H9 (cell line): ENCODE results near the gene MAP1LC3B. TPM values are rescaled to one million over a fixed set of nuclear protein-coding genes. Genes with fewer than 3 reads are reported as not detected.
A peak's percentile ranks its signal among the peaks of the same experiment; 100 is the strongest.

Experiments used
- DNase-seq: peaks from one replicate; pipeline ENCODE4 v3.0.0-alpha.2; 2017
- H2AFZ ChIP-seq: one replicate; pipeline ENCODE4 v1.6.1; 2013; ENCODE audit warnings: mild to moderate bottlenecking, low read length, control low read depth, moderate library complexity
- H2AK5ac ChIP-seq: 2 replicates; pipeline ENCODE4 v1.6.1; 2013; ENCODE audit warnings: low read length, control low read depth, mixed read lengths; ENCODE audit not compliant: insufficient read length
- H2BK120ac ChIP-seq: one replicate; pipeline ENCODE4 v1.6.1; 2013; ENCODE audit warnings: low read depth, mild to moderate bottlenecking, low read length, control low read depth, inconsistent platforms; ENCODE audit not compliant: poor library complexity, severe bottlenecking
- H2BK12ac ChIP-seq: 2 replicates; pipeline ENCODE4 v1.6.1; 2013; ENCODE audit warnings: low read length, control low read depth, mixed read lengths, low read depth; ENCODE audit not compliant: insufficient read length
- H2BK15ac ChIP-seq: 2 replicates; pipeline ENCODE4 v1.6.1; 2013; ENCODE audit warnings: low read depth, low read length, control low read depth
- H2BK20ac ChIP-seq: one replicate; pipeline ENCODE4 v1.6.1; 2013; ENCODE audit warnings: low read depth, mild to moderate bottlenecking, low read length, control low read depth, inconsistent platforms; ENCODE audit not compliant: poor library complexity, severe bottlenecking
- H2BK5ac ChIP-seq: 2 replicates; pipeline ENCODE4 v1.6.1; 2013; ENCODE audit warnings: low read length, control low read depth, mixed read lengths; ENCODE audit not compliant: insufficient read length
- H3K14ac ChIP-seq: 2 replicates; pipeline ENCODE4 v1.6.1; 2013; ENCODE audit warnings: low read length, control low read depth; ENCODE audit not compliant: insufficient read depth
- H3K18ac ChIP-seq: 2 replicates; pipeline ENCODE4 v1.6.1; 2013; ENCODE audit warnings: low read depth, mild to moderate bottlenecking, mixed read lengths, low read length, control low read depth; ENCODE audit not compliant: insufficient read length
- H3K23ac ChIP-seq: 2 replicates; pipeline ENCODE4 v1.6.1; 2013; ENCODE audit warnings: low read length, control low read depth, mixed read lengths, low read depth; ENCODE audit not compliant: insufficient read length
- H3K23me2 ChIP-seq: 2 replicates; pipeline ENCODE4 v1.6.1; 2013; ENCODE audit warnings: low read depth, mild to moderate bottlenecking, mixed read lengths, low read length, control low read depth; ENCODE audit not compliant: insufficient read length, poor library complexity, severe bottlenecking
- H3K27ac ChIP-seq: 2 replicates; pipeline ENCODE4 v1.5.1; 2013; ENCODE audit warnings: low read length, control low read depth, mixed read lengths, low read depth; ENCODE audit not compliant: insufficient read length
- H3K27me3 ChIP-seq: 2 replicates; pipeline ENCODE4 v1.6.1; 2013; ENCODE audit warnings: low read length, control low read depth, inconsistent platforms; ENCODE audit not compliant: insufficient read depth
- H3K4ac ChIP-seq: 2 replicates; pipeline ENCODE4 v1.6.1; 2013; ENCODE audit warnings: low read depth, mild to moderate bottlenecking, control low read depth, inconsistent platforms, low read length, moderate library complexity
- H3K4me1 ChIP-seq: 2 replicates; pipeline ENCODE4 v1.6.1; 2013; ENCODE audit warnings: low read length, control low read depth, inconsistent platforms; ENCODE audit not compliant: insufficient read depth
- H3K4me2 ChIP-seq: 2 replicates; pipeline ENCODE4 v1.6.1; 2013; ENCODE audit warnings: low read length, control low read depth, mixed read lengths; ENCODE audit not compliant: insufficient read length, insufficient read depth
- H3K56ac ChIP-seq: 2 replicates; pipeline ENCODE4 v1.6.1; 2013; ENCODE audit warnings: low read depth, mild to moderate bottlenecking, mixed read lengths, low read length, control low read depth; ENCODE audit not compliant: insufficient read length
- H3K79me1 ChIP-seq: 2 replicates; pipeline ENCODE4 v1.6.1; 2013; ENCODE audit warnings: low read depth, mild to moderate bottlenecking, moderate library complexity, low read length, control low read depth, inconsistent platforms; ENCODE audit not compliant: insufficient read depth, poor library complexity, severe bottlenecking
- H3K79me2 ChIP-seq: 2 replicates; pipeline ENCODE4 v1.6.1; 2013; ENCODE audit warnings: low read length, control low read depth, inconsistent platforms; ENCODE audit not compliant: insufficient read depth
- H3K9ac ChIP-seq: 2 replicates; pipeline ENCODE4 v1.6.1; 2013; ENCODE audit warnings: low read length, control low read depth, mixed read lengths; ENCODE audit not compliant: insufficient read length; ENCODE audit errors: extremely low read depth
- H3K9me3 ChIP-seq: one replicate; pipeline ENCODE4 v1.6.1; 2013; ENCODE audit warnings: low read depth, low read length, inconsistent platforms; ENCODE audit not compliant: control insufficient read depth
- H3T11ph ChIP-seq: one replicate; pipeline ENCODE4 v1.6.1; 2013; ENCODE audit warnings: mild to moderate bottlenecking, low read length, control low read depth, inconsistent platforms
- H4K20me1 ChIP-seq: one replicate; pipeline ENCODE4 v1.6.1; 2013; ENCODE audit not compliant: control insufficient read depth, insufficient read length, insufficient read depth
- H4K5ac ChIP-seq: 2 replicates; pipeline ENCODE4 v1.6.1; 2013; ENCODE audit warnings: low read depth, mild to moderate bottlenecking, mixed read lengths, low read length, control low read depth; ENCODE audit not compliant: insufficient read length
- H4K8ac ChIP-seq: replicated peaks from 2 replicates; pipeline ENCODE4 v1.6.1; 2013; ENCODE audit warnings: low read length, control low read depth, mixed read lengths, low read depth; ENCODE audit not compliant: insufficient read length
- H4K91ac ChIP-seq: 2 replicates; pipeline ENCODE4 v1.6.1; 2013; ENCODE audit warnings: low read depth, mild to moderate bottlenecking, moderate library complexity, mixed read lengths, low read length, control low read depth; ENCODE audit not compliant: insufficient read length
- H3K27ac Mint-ChIP-seq, 3 experiments: 2 replicates in 2 of 3; 3 replicates in 1 of 3; pipeline ENCODE4 v1.8.0; 2020 to 2021; ENCODE audit warnings: mixed read lengths in 3 of 3, mild to moderate bottlenecking in 1 of 3, moderate library complexity in 1 of 3
- H3K27me3 Mint-ChIP-seq: 2 replicates; pipeline ENCODE4 v1.8.0; 2021; ENCODE audit warnings: low read depth, mild to moderate bottlenecking, moderate library complexity, mixed read lengths
- H3K36me3 Mint-ChIP-seq, 3 experiments: 2 replicates in 2 of 3; 3 replicates in 1 of 3; pipeline ENCODE4 v1.8.0; 2020 to 2021; ENCODE audit warnings: low read depth in 3 of 3, mixed read lengths in 3 of 3; ENCODE audit not compliant: insufficient read depth in 1 of 3
- H3K4me1 Mint-ChIP-seq, 2 experiments: 2 replicates each; pipeline ENCODE4 v1.8.0; 2020; ENCODE audit warnings: mixed read lengths in 2 of 2
- H3K4me3 Mint-ChIP-seq, 2 experiments: 2 replicates in 1 of 2; 3 replicates in 1 of 2; pipeline ENCODE4 v1.8.0; 2020 to 2021; ENCODE audit warnings: mild to moderate bottlenecking in 2 of 2, mixed read lengths in 2 of 2, moderate library complexity in 1 of 2
- H3K9me3 Mint-ChIP-seq, 2 experiments: 2 replicates in 1 of 2; 3 replicates in 1 of 2; pipeline ENCODE4 v1.8.0; 2020; ENCODE audit warnings: mild to moderate bottlenecking in 2 of 2, mixed read lengths in 2 of 2, moderate library complexity in 1 of 2
- CTCF ChIP-seq: fragments of 200-600 bp; sonication (generic); conservative IDR thresholded peaks from 3 replicates; pipeline ENCODE4 v1.8.0; 2021; ENCODE audit warnings: antibody characterized with exemption, mild to moderate bottlenecking
- WGBS: extraction: QIAGEN DNeasy Blood & Tissue Kit; methylation state at CpG from one replicate; pipeline ENCODE4 v1.1.7; 2013; ENCODE audit warnings: missing lambda C conversion rate, low lambda C conversion rate, mixed read lengths; ENCODE audit not compliant: insufficient read length; ENCODE audit errors: extremely low coverage; 5-methylcytosine and 5-hydroxymethylcytosine counted together
- total RNA-seq: library from RNA; stranded (reverse); gene quantifications from 2 replicates; pipeline ENCODE4 v1.2.1, GENCODE V29; 2021

The MAP1LC3B gene
- total RNA-seq, 1 experiment from 2014 or later: 47.1 TPM

GRCh38 chr16:87390641-87391323, 1.4 kb upstream of the MAP1LC3B start:
- Histone ChIP-seq H3K18ac (no peak overlapping the region), H3K23me2 (peaks cover 4% of the 10 kb centered on the region), H2BK12ac (no peak overlapping the region), H2AK5ac (no peak overlapping the region), H3K4me1 (peaks cover 4% of the 10 kb centered on the region; the same call in 1 of the 2 replicates), H3K27ac (no peak overlapping the region), H3K56ac (no peak overlapping the region), H2BK20ac (no peak overlapping the region), H2BK5ac (no peak overlapping the region), H3K14ac (no peak overlapping the region), H4K20me1 (no peaks in the 10 kb centered on the region), H2BK15ac (no peak overlapping the region), H3T11ph (no peak overlapping the region), H3K79me1 (peaks cover 2% of the 10 kb centered on the region), H2AFZ (no peak overlapping the region), H3K9me3 (no peaks in the 10 kb centered on the region), H3K4ac (no peak overlapping the region), H4K8ac (no peak overlapping the region), H3K23ac (no peak overlapping the region), H2BK120ac (no peak overlapping the region), H3K27me3 (no peaks in the 10 kb centered on the region), H4K91ac (no peak overlapping the region), H3K79me2 (peaks cover 2% of the 10 kb centered on the region; the same call in 1 of the 2 replicates), H3K9ac (no peak overlapping the region), H4K5ac (no peak overlapping the region), H3K4me2 (peak overlapping the region; percentile 54)
- Mint-ChIP-seq H3K27ac (no peak overlapping the region), H3K4me3 (peak overlapping the region; percentile 77 to 89), H3K27me3 (peaks cover 2% of the 10 kb centered on the region; the same call in 1 of the 2 replicates), H3K9me3 (no peaks in the 10 kb centered on the region; a peak in 1 of 5 replicates), H3K36me3 (peaks cover 0 to 5% (median 0%) of the 10 kb centered on the region in 3 experiments; a peak in 3 of 7 replicates), H3K4me1 (peaks cover 34 to 42% of the 10 kb centered on the region in 2 experiments)
- no peak for DNase-seq
- no peak for TF ChIP-seq CTCF
- no CpG with 5 or more reads among the region's 24 CpGs for WGBS
